IMR-90 (cell line): ENCODE measurements around the gene MC5R. TPM values are rescaled to one million over a fixed set of nuclear protein-coding genes. Genes with fewer than 3 reads are reported as not detected.

Experiments used
- ATAC-seq: fragments of 200-7000 bp; cut with Tn5 transposase; 2 replicates; pipeline ENCODE4 v1.9.1; 2020; ENCODE audit warnings: low read depth, mild to moderate bottlenecking, moderate library complexity
- BruUV-seq: library from RNA; stranded (reverse); fragments of 400-500 nt; replicated peaks from 2 replicates; lab custom pipeline; 2021; lab: Mats Ljungman, UMichigan
- CTCF ChIA-PET: fragments of 300-600 bp; formaldehyde crosslinking; extraction: SDS; loops from one replicate; lab custom pipeline; 2021; ENCODE audit warnings: antibody characterized with exemption; lab: Yijun Ruan, JAX
- POLR2A ChIA-PET: fragments of 300-600 bp; sonication (Branson Sonifier 250); formaldehyde crosslinking; loops from one replicate; lab custom pipeline; 2022; ENCODE audit warnings: antibody characterized with exemption; ENCODE audit not compliant: unreplicated experiment; lab: Charles Lee
- DNase-seq: peaks from one replicate; pipeline ENCODE4 v3.0.0; 2013
- H2AFZ ChIP-seq: replicated peaks from 2 replicates; pipeline ENCODE3; 2013; ENCODE audit warnings: low read length, mild to moderate bottlenecking; ENCODE audit not compliant: poor library complexity
- H2AK5ac ChIP-seq: 2 replicates; pipeline ENCODE4 v1.6.1; 2013; ENCODE audit warnings: low read depth, low read length, inconsistent platforms
- H2AK9ac ChIP-seq: replicated peaks from 2 replicates; pipeline ENCODE3; 2013; ENCODE audit warnings: mild to moderate bottlenecking, low read depth, low read length, moderate library complexity; ENCODE audit not compliant: poor library complexity
- H2BK120ac ChIP-seq: 2 replicates; pipeline ENCODE4 v1.6.1; 2013; ENCODE audit warnings: low read depth, low read length, inconsistent platforms
- H2BK15ac ChIP-seq: 3 replicates; pipeline ENCODE4 v1.6.1; 2013; ENCODE audit warnings: low read depth, low read length, inconsistent platforms
- H2BK20ac ChIP-seq: 2 replicates; pipeline ENCODE4 v1.6.1; 2013; ENCODE audit warnings: low read depth, mild to moderate bottlenecking, inconsistent platforms, low read length, moderate library complexity
- H2BK5ac ChIP-seq: 2 replicates; pipeline ENCODE4 v1.6.1; 2013; ENCODE audit warnings: mild to moderate bottlenecking, low read depth, low read length, inconsistent platforms; ENCODE audit not compliant: poor library complexity, severe bottlenecking
- H3K14ac ChIP-seq: replicated peaks from 2 replicates; pipeline ENCODE4 v1.6.1; 2013; ENCODE audit warnings: low read depth, low read length, inconsistent platforms
- H3K18ac ChIP-seq: 2 replicates; pipeline ENCODE4 v1.6.1; 2013; ENCODE audit warnings: low read depth, low read length, control low read depth
- H3K23ac ChIP-seq: 2 replicates; pipeline ENCODE4 v1.6.1; 2013; ENCODE audit warnings: low read depth, low read length, inconsistent platforms
- H3K27ac ChIP-seq: 2 replicates; pipeline ENCODE4 v1.5.1; 2013; ENCODE audit warnings: mild to moderate bottlenecking, control low read depth, low read length; ENCODE audit not compliant: insufficient read depth
- H3K27me3 ChIP-seq: 2 replicates; pipeline ENCODE4 v1.6.1; 2013; ENCODE audit warnings: low read length; ENCODE audit not compliant: control insufficient read depth, insufficient read depth
- H3K36me3 ChIP-seq: 2 replicates; pipeline ENCODE4 v1.6.1; 2013; ENCODE audit warnings: low read length, mixed read lengths; ENCODE audit not compliant: control insufficient read depth, insufficient read depth
- H3K4ac ChIP-seq: 2 replicates; pipeline ENCODE4 v1.6.1; 2013; ENCODE audit warnings: low read depth, low read length, inconsistent platforms
- H3K4me1 ChIP-seq: 2 replicates; pipeline ENCODE4 v1.6.1; 2013; ENCODE audit warnings: low read length, mixed read lengths; ENCODE audit not compliant: control insufficient read depth, insufficient read depth
- H3K4me2 ChIP-seq: 2 replicates; pipeline ENCODE4 v1.6.1; 2013; ENCODE audit warnings: low read depth, mild to moderate bottlenecking, control low read depth, low read length, moderate library complexity
- H3K4me3 ChIP-seq: 2 replicates; pipeline ENCODE4 v1.5.1; 2013; ENCODE audit warnings: low read depth, mild to moderate bottlenecking, control low read depth, low read length, moderate library complexity; ENCODE audit not compliant: insufficient read depth
- H3K56ac ChIP-seq: 2 replicates; pipeline ENCODE4 v1.6.1; 2013; ENCODE audit warnings: low read length, inconsistent platforms; ENCODE audit not compliant: insufficient read depth; ENCODE audit errors: extremely low read depth
- H3K79me1 ChIP-seq, 2 experiments: 2 replicates each; pipeline ENCODE4 v1.6.1; 2013; ENCODE audit warnings: low read length in 2 of 2, inconsistent platforms in 1 of 2, low read depth in 1 of 2
- H3K9ac ChIP-seq: 2 replicates; pipeline ENCODE4 v1.6.1; 2013; ENCODE audit warnings: low read depth, low read length, control low read depth
- H3K9me1 ChIP-seq: 2 replicates; pipeline ENCODE4 v1.6.1; 2013; ENCODE audit warnings: low read length, inconsistent platforms; ENCODE audit not compliant: insufficient read depth
- H3K9me3 ChIP-seq: 2 replicates; pipeline ENCODE4 v1.6.1; 2013; ENCODE audit warnings: low read length; ENCODE audit not compliant: control insufficient read depth, insufficient read depth
- H4K20me1 ChIP-seq: 2 replicates; pipeline ENCODE4 v1.6.1; 2013; ENCODE audit warnings: low read length, inconsistent platforms; ENCODE audit not compliant: insufficient read depth
- H4K5ac ChIP-seq: 2 replicates; pipeline ENCODE4 v1.6.1; 2013; ENCODE audit warnings: mild to moderate bottlenecking, low read depth, low read length, control low read depth
- H4K8ac ChIP-seq, 2 experiments: 2 replicates each; pipeline ENCODE4 v1.6.1; 2013; ENCODE audit warnings: low read depth in 2 of 2, low read length in 2 of 2, control low read depth in 1 of 2, inconsistent platforms in 1 of 2
- H4K91ac ChIP-seq: 2 replicates; pipeline ENCODE4 v1.6.1; 2013; ENCODE audit warnings: low read depth, low read length, inconsistent platforms; ENCODE audit not compliant: insufficient read depth
- BHLHE40 ChIP-seq: fragments of 150-350 bp; IDR thresholded peaks from 2 replicates; pipeline ENCODE4 v1.6.1; 2016; ENCODE audit warnings: mild to moderate bottlenecking, low read depth, low read length
- CEBPB ChIP-seq: IDR thresholded peaks from 2 replicates; pipeline ENCODE4 v1.6.1; 2012; ENCODE audit warnings: low read depth, low read length, improper control_type of control experiment
- CHD1 ChIP-seq: IDR thresholded peaks from 2 replicates; pipeline ENCODE4 v1.6.1; 2012; ENCODE audit warnings: low read depth, low read length, improper control_type of control experiment
- FOS ChIP-seq: fragments of 150-350 bp; IDR thresholded peaks from 2 replicates; pipeline ENCODE4 v1.6.1; 2016; ENCODE audit warnings: low read depth, low read length
- MAFK ChIP-seq: IDR thresholded peaks from 2 replicates; pipeline ENCODE4 v1.6.1; 2012; ENCODE audit warnings: low read depth, low read length, improper control_type of control experiment
- MAZ ChIP-seq: IDR thresholded peaks from 2 replicates; pipeline ENCODE4 v1.6.1; 2012; ENCODE audit warnings: low read depth, mild to moderate bottlenecking, low read length, improper control_type of control experiment, moderate library complexity, borderline replicate concordance
- MXI1 ChIP-seq: IDR thresholded peaks from 2 replicates; pipeline ENCODE4 v1.6.1; 2012; ENCODE audit warnings: low read depth, mild to moderate bottlenecking, low read length, moderate library complexity, borderline replicate concordance
- NFE2L2 ChIP-seq: fragments of 150-350 bp; IDR thresholded peaks from 2 replicates; pipeline ENCODE4 v1.6.1; 2016; ENCODE audit warnings: low read depth, mild to moderate bottlenecking, low read length
- POLR2A ChIP-seq: IDR thresholded peaks from 2 replicates; pipeline ENCODE4 v1.6.1; 2012; ENCODE audit warnings: mild to moderate bottlenecking, low read depth, low read length
- RAD21 ChIP-seq: IDR thresholded peaks from 2 replicates; pipeline ENCODE4 v1.6.1; 2012; ENCODE audit warnings: low read length, improper control_type of control experiment
- RFX5 ChIP-seq: IDR thresholded peaks from 2 replicates; pipeline ENCODE4 v1.8.0; 2012; ENCODE audit warnings: low read depth, mild to moderate bottlenecking, low read length, moderate library complexity
- WGBS, 2 experiments: methylation state at CpG; one replicate each; pipeline versions ENCODE4 v1.1.5 to v1.1.7; 2013; ENCODE audit warnings: missing lambda C conversion rate in 2 of 2; ENCODE audit not compliant: insufficient read length in 1 of 2; ENCODE audit errors: extremely low coverage in 2 of 2; 5-methylcytosine and 5-hydroxymethylcytosine counted together
- dilution Hi-C: fragments of 300-500 bp; cut with HindIII; formaldehyde crosslinking; loops from one replicate; pipeline ENCODE4 v1.14.3; 2018; ENCODE audit warnings: low sequenced_read_pairs; ENCODE audit not compliant: unreplicated experiment
- in situ Hi-C: fragments of 300-500 bp; cut with MboI; formaldehyde crosslinking; loops from 3 replicates; pipeline ENCODE4 v1.14.3; 2019; ENCODE audit warnings: low sequenced_read_pairs, inconsistent platforms, mixed read lengths
- intact Hi-C: fragments of 100-400 bp; cut with micrococcal nuclease; formaldehyde crosslinking; loops from 2 replicates; pipeline ENCODE4 v1.10.0; 2022
- polyA plus RNA-seq, 3 experiments: library from polyadenylated mRNA; depleted of rRNA; stranded (reverse); fragments of >200 nt; gene quantifications; 2 replicates each; pipeline ENCODE4 v1.2.3, GENCODE V29; 2012; ENCODE audit warnings: low replicate concordance in 1 of 3
- total RNA-seq: library from RNA; depleted of rRNA; stranded (reverse); fragments of >200 nt; gene quantifications from 2 replicates; pipeline ENCODE4 v1.2.3, GENCODE V29; 2012
- TF ChIP-seq, protein P1 (sequence below): conservative IDR thresholded peaks from 2 replicates; pipeline ENCODE4 v1.5.1; 2012; ENCODE audit warnings: mild to moderate bottlenecking, low read depth, low read length, improper control_type of control experiment
- TF ChIP-seq, protein P2 (sequence below): fragments of 150-350 bp; IDR thresholded peaks from 2 replicates; pipeline ENCODE4 v1.6.1; 2017; ENCODE audit warnings: mild to moderate bottlenecking, antibody characterized with exemption, low read length, low read depth

Gene MC5R
- total and polyA plus RNA-seq, 2 of the 4 experiments (the other 2 are of a cell fraction): not detected

DNA sequence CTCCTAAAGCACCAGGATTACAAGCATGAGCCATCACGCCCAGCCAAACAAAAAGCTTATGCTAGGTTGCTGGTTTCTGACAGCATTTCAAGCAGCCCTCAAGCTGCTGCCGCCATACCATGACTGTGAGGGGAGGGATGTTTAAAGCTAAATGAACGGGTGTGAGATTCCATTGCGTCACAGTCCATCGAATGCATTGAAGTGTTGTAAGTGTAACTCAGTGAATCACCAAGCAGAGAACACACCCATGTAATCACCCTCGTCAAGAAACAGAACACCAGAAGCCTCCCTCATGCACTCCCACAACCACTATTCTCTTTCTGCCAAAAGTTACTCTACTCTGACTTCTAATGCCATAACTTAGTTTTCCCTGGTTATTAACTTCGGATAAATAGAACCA lies 32.8 kb upstream of the MC5R start:
- Histone ChIP-seq H4K91ac (no peak overlapping the region), H3K27me3 (no peaks in the 10 kb centered on the region), H3K9me1 (no peaks in the 10 kb centered on the region), H2AFZ (no peak overlapping the region), H3K56ac (no peak overlapping the region), H4K5ac (no peak overlapping the region), H2BK120ac (no peak overlapping the region), H3K9me3 (no peaks in the 10 kb centered on the region), H3K4me1 (no peaks in the 10 kb centered on the region), H2BK20ac (no peak overlapping the region), H3K23ac (no peak overlapping the region), H3K27ac (no peak overlapping the region), H4K8ac (no peak overlapping the region), H3K79me1 (no peaks in the 10 kb centered on the region), H3K9ac (no peak overlapping the region), H3K4ac (no peak overlapping the region), H3K4me3 (no peak overlapping the region), H2AK5ac (no peak overlapping the region), H2BK15ac (no peak overlapping the region), H2AK9ac (no peak overlapping the region), H3K36me3 (no peaks in the 10 kb centered on the region), H3K14ac (no peak overlapping the region), H3K18ac (no peak overlapping the region), H4K20me1 (no peaks in the 10 kb centered on the region), H2BK5ac (no peak overlapping the region), H3K4me2 (no peak overlapping the region)
- ATAC-seq: no peak
- DNase-seq: peak; percentile 2
- POLR2A ChIA-PET: no interaction called here
- TF ChIP-seq MAFK: no peak
- no peak for TF ChIP-seq POLR2A
- TF ChIP-seq, protein P1, sequence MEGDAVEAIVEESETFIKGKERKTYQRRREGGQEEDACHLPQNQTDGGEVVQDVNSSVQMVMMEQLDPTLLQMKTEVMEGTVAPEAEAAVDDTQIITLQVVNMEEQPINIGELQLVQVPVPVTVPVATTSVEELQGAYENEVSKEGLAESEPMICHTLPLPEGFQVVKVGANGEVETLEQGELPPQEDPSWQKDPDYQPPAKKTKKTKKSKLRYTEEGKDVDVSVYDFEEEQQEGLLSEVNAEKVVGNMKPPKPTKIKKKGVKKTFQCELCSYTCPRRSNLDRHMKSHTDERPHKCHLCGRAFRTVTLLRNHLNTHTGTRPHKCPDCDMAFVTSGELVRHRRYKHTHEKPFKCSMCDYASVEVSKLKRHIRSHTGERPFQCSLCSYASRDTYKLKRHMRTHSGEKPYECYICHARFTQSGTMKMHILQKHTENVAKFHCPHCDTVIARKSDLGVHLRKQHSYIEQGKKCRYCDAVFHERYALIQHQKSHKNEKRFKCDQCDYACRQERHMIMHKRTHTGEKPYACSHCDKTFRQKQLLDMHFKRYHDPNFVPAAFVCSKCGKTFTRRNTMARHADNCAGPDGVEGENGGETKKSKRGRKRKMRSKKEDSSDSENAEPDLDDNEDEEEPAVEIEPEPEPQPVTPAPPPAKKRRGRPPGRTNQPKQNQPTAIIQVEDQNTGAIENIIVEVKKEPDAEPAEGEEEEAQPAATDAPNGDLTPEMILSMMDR: no peak
- TF ChIP-seq CEBPB: no peak
- TF ChIP-seq MXI1: no peak
- no peak for TF ChIP-seq MAZ
- TF ChIP-seq RAD21: no peak
- TF ChIP-seq RFX5: no peak
- TF ChIP-seq BHLHE40: no peak
- no peak for TF ChIP-seq NFE2L2
- TF ChIP-seq CHD1: no peak
- TF ChIP-seq, protein P2, sequence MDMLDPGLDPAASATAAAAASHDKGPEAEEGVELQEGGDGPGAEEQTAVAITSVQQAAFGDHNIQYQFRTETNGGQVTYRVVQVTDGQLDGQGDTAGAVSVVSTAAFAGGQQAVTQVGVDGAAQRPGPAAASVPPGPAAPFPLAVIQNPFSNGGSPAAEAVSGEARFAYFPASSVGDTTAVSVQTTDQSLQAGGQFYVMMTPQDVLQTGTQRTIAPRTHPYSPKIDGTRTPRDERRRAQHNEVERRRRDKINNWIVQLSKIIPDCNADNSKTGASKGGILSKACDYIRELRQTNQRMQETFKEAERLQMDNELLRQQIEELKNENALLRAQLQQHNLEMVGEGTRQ: no peak
- TF ChIP-seq FOS: no peak
- in situ Hi-C loops: no loop called here
- intact Hi-C loops: no loop called here
- BruUV-seq: no TSS peak
- dilution Hi-C loops: no loop called here
- no CpG with 5 or more reads among the region's 7 CpGs for WGBS, 2 experiments
- CTCF ChIA-PET: no interaction called here
